AG20443 (cell line): ENCODE data around the gene EIF2B5.
"Not testable (repeated sequence)": the region's sequence is repeated elsewhere in the genome, so short reads cannot be mapped to it uniquely, and the experiment has no call there.

Source experiments
- DNase-seq: peaks from one replicate; pipeline ENCODE4 v3.0.0; 2012; ENCODE audit warnings: low spot score, mixed read lengths

Gene EIF2B5

GRCh38 chr3:184145751-184146270 is 10.7 kb downstream of the EIF2B5 start:
- DNase-seq, result no peak

GRCh38 chr3:184148076-184148475 is 12.9 kb downstream of the EIF2B5 start:
- no peak for DNase-seq

- DNase-seq, result no peak
Measured at GRCh38 chr3:184149123-184149522, 14.0 kb downstream of the EIF2B5 start.

- DNase-seq, result not testable (repeated sequence)
Measured at GRCh38 chr3:184149770-184150169, 14.6 kb downstream of the EIF2B5 start.

GRCh38 chr3:184154885-184155643 is 19.9 kb downstream of the EIF2B5 start, which contains the start of gene DVL3:
Gene DVL3 (plus strand): TSS chr3:184155377. CDS start chr3:184155636, 259 bp downstream.
- DNase-seq, result peak; percentile 94

- peak; percentile 46 for DNase-seq
Measured at GRCh38 chr3:184155644-184156521, 20.7 kb downstream of the EIF2B5 start.

GRCh38 chr3:184156522-184156955 is 21.4 kb downstream of the EIF2B5 start:
- peak; percentile 66 for DNase-seq

GRCh38 chr3:184157206-184157605 is 22.0 kb downstream of the EIF2B5 start:
- no peak for DNase-seq

- DNase-seq, result no peak
Measured at GRCh38 chr3:184158404-184158803, 23.2 kb downstream of the EIF2B5 start.

GRCh38 chr3:184160456-184160855 is 25.3 kb downstream of the EIF2B5 start:
- DNase-seq, result peak; percentile 22

- not testable (repeated sequence) for DNase-seq
Measured at GRCh38 chr3:184162571-184163070, 27.5 kb downstream of the EIF2B5 start.

- no peak for DNase-seq
Measured at GRCh38 chr3:184164648-184165330, 29.6 kb downstream of the EIF2B5 start.

GRCh38 chr3:184165543-184165942 is 30.4 kb downstream of the EIF2B5 start:
- DNase-seq, result no peak

GRCh38 chr3:184166671-184167070 is 31.5 kb downstream of the EIF2B5 start:
- DNase-seq, result no peak

GRCh38 chr3:184167786-184168185 is 32.6 kb downstream of the EIF2B5 start:
- no peak for DNase-seq

GRCh38 chr3:184168363-184169120 is 33.4 kb downstream of the EIF2B5 start:
- DNase-seq, result peak; percentile 80

GRCh38 chr3:184169896-184170875 is 35.0 kb downstream of the EIF2B5 start:
- no peak for DNase-seq

- no peak for DNase-seq
Measured at GRCh38 chr3:184171562-184171961, 36.4 kb downstream of the EIF2B5 start.

- peak; percentile 71 for DNase-seq
Measured at GRCh38 chr3:184172681-184173373, 37.7 kb downstream of the EIF2B5 start.
